Upper lobe of right lung (tissue), 1 donor: ENCODE data around the gene ZGPAT. TPM values are rescaled to one million over a fixed set of nuclear protein-coding genes. Genes with fewer than 3 reads are reported as not detected.

Source experiments
- ATAC-seq: fragments of 200-7000 bp; cut with Tn5 transposase; one replicate; pipeline ENCODE4 v1.9.1; 2020; ENCODE audit warnings: mild to moderate bottlenecking, moderate library complexity
- DNase-seq: peaks from one replicate; pipeline ENCODE4 v3.0.0-alpha.2; 2020
- H3K27ac ChIP-seq: fragments of 200-600 bp; one replicate; pipeline ENCODE4 v1.8.0; 2022
- H3K27me3 ChIP-seq: fragments of 200-600 bp; one replicate; pipeline ENCODE4 v1.8.0; 2022; ENCODE audit warnings: mild to moderate bottlenecking
- H3K36me3 ChIP-seq: fragments of 200-600 bp; one replicate; pipeline ENCODE4 v1.8.0; 2022
- H3K4me1 ChIP-seq: fragments of 200-600 bp; one replicate; pipeline ENCODE4 v1.8.0; 2022
- H3K4me3 ChIP-seq: fragments of 200-600 bp; one replicate; pipeline ENCODE4 v1.8.0; 2022; ENCODE audit warnings: mild to moderate bottlenecking
- H3K9me3 ChIP-seq: fragments of 200-600 bp; one replicate; pipeline ENCODE4 v1.8.0; 2022
- intact Hi-C: fragments of 100-400 bp; cut with DNase I; formaldehyde crosslinking; loops from one replicate; pipeline ENCODE4 v1.11.0; 2022
- total RNA-seq: library from RNA; stranded (reverse); fragmentation: NEBNext Ultra II Directional; extraction: Animal tissue kit (Norgen Biotek cat#: 25700); gene quantifications from one replicate; pipeline ENCODE4 v1.2.1, GENCODE V29; 2021
- TF ChIP-seq, protein P1 (sequence below): fragments of 200-600 bp; IDR thresholded peaks from one replicate; pipeline ENCODE4 v1.8.0; 2022; ENCODE audit warnings: antibody characterized with exemption
- donor health status: DM: no; HTN: yes; CAD: no; lungs with severe emphysema.

Gene ZGPAT
- total RNA-seq, 1 donor from 2014 or later: 27.6 TPM

DNA sequence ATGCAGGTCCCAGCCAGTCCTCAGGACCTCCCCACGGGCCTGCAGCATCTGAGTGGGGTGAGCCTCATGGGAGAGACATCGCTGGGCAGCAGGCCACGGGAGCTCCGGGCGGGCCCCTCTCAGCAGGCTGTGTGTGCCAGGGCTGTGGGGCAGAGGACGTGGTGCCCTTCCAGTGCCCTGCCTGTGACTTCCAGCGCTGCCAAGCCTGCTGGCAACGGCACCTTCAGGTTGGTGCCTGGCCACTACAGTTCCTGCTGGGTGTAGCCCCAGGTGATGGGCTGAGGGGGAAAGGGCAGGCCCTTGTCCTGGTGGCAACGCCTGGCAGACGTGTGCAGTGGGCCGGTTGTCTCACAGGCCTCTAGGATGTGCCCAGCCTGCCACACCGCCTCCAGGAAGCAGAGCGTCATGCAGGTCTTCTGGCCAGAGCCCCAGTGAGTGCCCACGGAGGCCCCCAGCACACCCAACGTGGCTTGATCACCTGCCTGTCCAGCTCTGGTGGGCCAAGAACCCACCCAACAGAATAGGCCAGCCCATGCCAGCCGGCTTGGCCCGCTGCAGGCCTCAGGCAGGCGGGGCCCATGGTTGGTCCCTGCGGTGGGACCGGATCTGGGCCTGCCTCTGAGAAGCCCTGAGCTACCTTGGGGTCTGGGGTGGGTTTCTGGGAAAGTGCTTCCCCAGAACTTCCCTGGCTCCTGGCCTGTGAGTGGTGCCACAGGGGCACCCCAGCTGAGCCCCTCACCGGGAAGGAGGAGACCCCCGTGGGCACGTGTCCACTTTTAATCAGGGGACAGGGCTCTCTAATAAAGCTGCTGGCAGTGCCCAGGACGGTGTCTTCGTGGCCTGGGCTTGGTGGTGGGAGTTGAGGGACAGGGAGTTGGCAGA is 12.2 kb upstream of the ZGPAT start:
- Histone ChIP-seq H3K4me3 (no peak overlapping the region), H3K27me3 (no peaks in the 10 kb centered on the region), H3K9me3 (no peaks in the 10 kb centered on the region), H3K4me1 (peaks cover 16% of the 10 kb centered on the region), H3K27ac (no peak overlapping the region), H3K36me3 (peaks cover 15% of the 10 kb centered on the region)
- DNase-seq (peak; percentile 65), ATAC-seq (no peak)
- intact Hi-C loops: no loop called here
- TF ChIP-seq, protein P1, sequence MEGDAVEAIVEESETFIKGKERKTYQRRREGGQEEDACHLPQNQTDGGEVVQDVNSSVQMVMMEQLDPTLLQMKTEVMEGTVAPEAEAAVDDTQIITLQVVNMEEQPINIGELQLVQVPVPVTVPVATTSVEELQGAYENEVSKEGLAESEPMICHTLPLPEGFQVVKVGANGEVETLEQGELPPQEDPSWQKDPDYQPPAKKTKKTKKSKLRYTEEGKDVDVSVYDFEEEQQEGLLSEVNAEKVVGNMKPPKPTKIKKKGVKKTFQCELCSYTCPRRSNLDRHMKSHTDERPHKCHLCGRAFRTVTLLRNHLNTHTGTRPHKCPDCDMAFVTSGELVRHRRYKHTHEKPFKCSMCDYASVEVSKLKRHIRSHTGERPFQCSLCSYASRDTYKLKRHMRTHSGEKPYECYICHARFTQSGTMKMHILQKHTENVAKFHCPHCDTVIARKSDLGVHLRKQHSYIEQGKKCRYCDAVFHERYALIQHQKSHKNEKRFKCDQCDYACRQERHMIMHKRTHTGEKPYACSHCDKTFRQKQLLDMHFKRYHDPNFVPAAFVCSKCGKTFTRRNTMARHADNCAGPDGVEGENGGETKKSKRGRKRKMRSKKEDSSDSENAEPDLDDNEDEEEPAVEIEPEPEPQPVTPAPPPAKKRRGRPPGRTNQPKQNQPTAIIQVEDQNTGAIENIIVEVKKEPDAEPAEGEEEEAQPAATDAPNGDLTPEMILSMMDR: no peak

DNA sequence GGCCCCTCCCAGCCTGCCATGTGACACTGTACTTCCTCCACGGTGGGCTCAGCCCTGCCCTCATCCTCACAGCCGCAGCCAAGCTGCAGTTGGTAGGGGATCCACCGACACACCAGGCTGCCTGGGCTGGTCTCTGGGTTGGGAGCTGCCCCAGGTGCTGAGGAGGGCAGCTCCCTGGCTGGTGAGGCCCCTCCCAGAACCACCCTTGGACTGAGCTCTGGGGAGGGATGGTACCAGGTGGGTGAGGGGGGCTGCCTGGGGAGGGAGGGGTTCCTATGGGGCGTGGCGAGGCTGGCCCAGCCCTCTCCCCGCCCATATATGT is 11.6 kb upstream of the ZGPAT start:
- H3K9me3 ChIP-seq: no peaks in the 10 kb centered on the region
- DNase-seq: peak; percentile 62
- no peak overlapping the region for H3K27ac ChIP-seq
- peak; percentile 7 for ATAC-seq
- H3K36me3 ChIP-seq: peaks cover 15% of the 10 kb centered on the region
- H3K27me3 ChIP-seq: no peaks in the 10 kb centered on the region
- peaks cover 16% of the 10 kb centered on the region for H3K4me1 ChIP-seq
- TF ChIP-seq, protein P1: no peak
- peak overlapping the region; percentile 29 for H3K4me3 ChIP-seq
- intact Hi-C loops: no loop called here

DNA sequence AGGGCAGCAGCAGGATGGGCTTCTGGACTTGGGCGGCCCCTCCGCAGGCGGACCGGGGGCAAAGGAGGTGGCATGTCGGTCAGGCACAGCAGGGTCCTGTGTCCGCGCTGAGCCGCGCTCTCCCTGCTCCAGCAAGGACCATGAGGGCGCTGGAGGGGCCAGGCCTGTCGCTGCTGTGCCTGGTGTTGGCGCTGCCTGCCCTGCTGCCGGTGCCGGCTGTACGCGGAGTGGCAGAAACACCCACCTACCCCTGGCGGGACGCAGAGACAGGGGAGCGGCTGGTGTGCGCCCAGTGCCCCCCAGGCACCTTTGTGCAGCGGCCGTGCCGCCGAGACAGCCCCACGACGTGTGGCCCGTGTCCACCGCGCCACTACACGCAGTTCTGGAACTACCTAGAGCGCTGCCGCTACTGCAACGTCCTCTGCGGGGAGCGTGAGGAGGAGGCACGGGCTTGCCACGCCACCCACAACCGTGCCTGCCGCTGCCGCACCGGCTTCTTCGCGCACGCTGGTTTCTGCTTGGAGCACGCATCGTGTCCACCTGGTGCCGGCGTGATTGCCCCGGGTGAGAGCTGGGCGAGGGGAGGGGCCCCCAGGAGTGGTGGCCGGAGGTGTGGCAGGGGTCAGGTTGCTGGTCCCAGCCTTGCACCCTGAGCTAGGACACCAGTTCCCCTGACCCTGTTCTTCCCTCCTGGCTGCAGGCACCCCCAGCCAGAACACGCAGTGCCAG is 11.0 kb upstream of the ZGPAT start, which contains the start of gene TNFRSF6B:
TSS of gene TNFRSF6B (plus strand) at position 25 of the 729 bp plus-strand sequence. CDS start at position 141, 116 bp downstream.
- DNase-seq (peak; percentile 65), ATAC-seq (no peak)
- no peaks in the 10 kb centered on the region for H3K27me3 ChIP-seq
- intact Hi-C loops: no loop called here
- H3K9me3 ChIP-seq: no peaks in the 10 kb centered on the region
- TF ChIP-seq, protein P1: no peak
- H3K4me3 ChIP-seq: peak within 1 kb of the TSS; percentile 29
- peak within 1 kb of the TSS; percentile 42 for H3K27ac ChIP-seq
- H3K4me1 ChIP-seq: peaks cover 16% of the 10 kb centered on the region
- peaks cover 15% of the 10 kb centered on the region for H3K36me3 ChIP-seq

DNA sequence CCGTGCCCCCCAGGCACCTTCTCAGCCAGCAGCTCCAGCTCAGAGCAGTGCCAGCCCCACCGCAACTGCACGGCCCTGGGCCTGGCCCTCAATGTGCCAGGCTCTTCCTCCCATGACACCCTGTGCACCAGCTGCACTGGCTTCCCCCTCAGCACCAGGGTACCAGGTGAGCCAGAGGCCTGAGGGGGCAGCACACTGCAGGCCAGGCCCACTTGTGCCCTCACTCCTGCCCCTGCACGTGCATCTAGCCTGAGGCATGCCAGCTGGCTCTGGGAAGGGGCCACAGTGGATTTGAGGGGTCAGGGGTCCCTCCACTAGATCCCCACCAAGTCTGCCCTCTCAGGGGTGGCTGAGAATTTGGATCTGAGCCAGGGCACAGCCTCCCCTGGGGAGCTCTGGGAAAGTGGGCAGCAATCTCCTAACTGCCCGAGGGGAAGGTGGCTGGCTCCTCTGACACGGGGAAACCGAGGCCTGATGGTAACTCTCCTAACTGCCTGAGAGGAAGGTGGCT is 10.4 kb upstream of the ZGPAT start:
- intact Hi-C loops: no loop called here
- TF ChIP-seq, protein P1: no peak
- Histone ChIP-seq H3K4me1 (peaks cover 16% of the 10 kb centered on the region), H3K36me3 (peaks cover 15% of the 10 kb centered on the region), H3K27ac (no peak overlapping the region), H3K27me3 (no peaks in the 10 kb centered on the region), H3K9me3 (no peaks in the 10 kb centered on the region), H3K4me3 (peak overlapping the region; percentile 29)
- ATAC-seq (no peak), DNase-seq (no peak)

DNA sequence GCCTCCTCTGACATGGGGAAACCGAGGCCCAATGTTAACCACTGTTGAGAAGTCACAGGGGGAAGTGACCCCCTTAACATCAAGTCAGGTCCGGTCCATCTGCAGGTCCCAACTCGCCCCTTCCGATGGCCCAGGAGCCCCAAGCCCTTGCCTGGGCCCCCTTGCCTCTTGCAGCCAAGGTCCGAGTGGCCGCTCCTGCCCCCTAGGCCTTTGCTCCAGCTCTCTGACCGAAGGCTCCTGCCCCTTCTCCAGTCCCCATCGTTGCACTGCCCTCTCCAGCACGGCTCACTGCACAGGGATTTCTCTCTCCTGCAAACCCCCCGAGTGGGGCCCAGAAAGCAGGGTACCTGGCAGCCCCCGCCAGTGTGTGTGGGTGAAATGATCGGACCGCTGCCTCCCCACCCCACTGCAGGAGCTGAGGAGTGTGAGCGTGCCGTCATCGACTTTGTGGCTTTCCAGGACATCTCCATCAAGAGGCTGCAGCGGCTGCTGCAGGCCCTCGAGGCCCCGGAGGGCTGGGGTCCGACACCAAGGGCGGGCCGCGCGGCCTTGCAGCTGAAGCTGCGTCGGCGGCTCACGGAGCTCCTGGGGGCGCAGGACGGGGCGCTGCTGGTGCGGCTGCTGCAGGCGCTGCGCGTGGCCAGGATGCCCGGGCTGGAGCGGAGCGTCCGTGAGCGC is 9.8 kb upstream of the ZGPAT start:
- no peak for ATAC-seq
- no peaks in the 10 kb centered on the region for H3K27me3 ChIP-seq
- intact Hi-C loops: no loop called here
- peak overlapping the region; percentile 29 for H3K4me3 ChIP-seq
- no peak overlapping the region for H3K27ac ChIP-seq
- peaks cover 16% of the 10 kb centered on the region for H3K4me1 ChIP-seq
- peaks cover 15% of the 10 kb centered on the region for H3K36me3 ChIP-seq
- no peaks in the 10 kb centered on the region for H3K9me3 ChIP-seq
- no peak for DNase-seq
- TF ChIP-seq, protein P1: no peak
